Measurements from ENCODE around the gene ZBTB40.

Gene ZBTB40

GRCh38 chr1:22451702-22452480 lies at the start of gene ZBTB40:
TSS of gene ZBTB40 (plus strand) at chr1:22451851. CDS start at chr1:22489949, 38,098 bp downstream.
- DNase-seq, result peak; percentile 85 to 92 (median 88)

- DNase-seq, result no peak
These were observed 49.1 kb upstream of the ZBTB40 start for GRCh38 chr1:22402356-22403053.

GRCh38 chr1:22404486-22404885 lies 47.2 kb upstream of the ZBTB40 start:
- DNase-seq, result no peak

GRCh38 chr1:22406722-22407495 lies 44.7 kb upstream of the ZBTB40 start:
- no peak for DNase-seq

GRCh38 chr1:22408230-22408629 lies 43.4 kb upstream of the ZBTB40 start:
- DNase-seq, result no peak

GRCh38 chr1:22410401-22410800 lies 41.2 kb upstream of the ZBTB40 start:
- no peak for DNase-seq

- DNase-seq, result no peak
These were observed 40.6 kb upstream of the ZBTB40 start for GRCh38 chr1:22410928-22411495.

- DNase-seq, result no peak
These were observed 40.1 kb upstream of the ZBTB40 start for GRCh38 chr1:22411589-22411988.

- no peak for DNase-seq
These were observed 38.5 kb upstream of the ZBTB40 start for GRCh38 chr1:22412932-22413727.

GRCh38 chr1:22413799-22414198 lies 37.9 kb upstream of the ZBTB40 start:
- no peak for DNase-seq

GRCh38 chr1:22414244-22414751 lies 37.4 kb upstream of the ZBTB40 start:
- no peak for DNase-seq

GRCh38 chr1:22415489-22415888 lies 36.2 kb upstream of the ZBTB40 start:
- no peak for DNase-seq

GRCh38 chr1:22416555-22417454 lies 34.8 kb upstream of the ZBTB40 start:
- DNase-seq, result peak; percentile 31 to 48 (median 37)

- no peak for DNase-seq
These were observed 34.2 kb upstream of the ZBTB40 start for GRCh38 chr1:22417466-22417865.

GRCh38 chr1:22418312-22418711 lies 33.3 kb upstream of the ZBTB40 start:
- no peak for DNase-seq

GRCh38 chr1:22418933-22419382 lies 32.7 kb upstream of the ZBTB40 start:
- DNase-seq, result no peak

- peak in 2 of 4 experiments; percentile 9 to 17 for DNase-seq
These were observed 31.1 kb upstream of the ZBTB40 start for GRCh38 chr1:22420455-22421053.

- DNase-seq, result no peak
These were observed 24.9 kb upstream of the ZBTB40 start for GRCh38 chr1:22426781-22427180.

GRCh38 chr1:22428672-22429071 lies 23.0 kb upstream of the ZBTB40 start:
- DNase-seq, result no peak

- DNase-seq, result no peak
These were observed 19.7 kb upstream of the ZBTB40 start for GRCh38 chr1:22431965-22432364.
